Activated CD8-positive, alpha-beta T cell treated with anti-CD3 and anti-CD28 coated beads for 36 hours (primary cell): ENCODE data around the gene ZNF652. TPM values are rescaled to one million over a fixed set of nuclear protein-coding genes. Genes with fewer than 3 reads are reported as not detected.

Experiments used
- ATAC-seq: fragments of 200-7000 bp; cut with Tn5 transposase; one replicate; pipeline ENCODE4 v1.10.0; 2021; ENCODE audit warnings: mild to moderate bottlenecking, moderate library complexity
- CTCF ChIA-PET: fragments of 350-600 bp; sonication (Branson Sonifier 250); formaldehyde crosslinking; loops from one replicate; lab custom pipeline; 2021; ENCODE audit warnings: antibody characterized with exemption; lab: Charles Lee
- POLR2A ChIA-PET: fragments of 350-600 bp; sonication (Branson Sonifier 250); formaldehyde crosslinking; loops from one replicate; lab custom pipeline; 2021; ENCODE audit warnings: antibody characterized with exemption; lab: Charles Lee
- DNase-seq: peaks from one replicate; pipeline ENCODE4 v3.0.0-alpha.2; 2020
- H3K27ac Mint-ChIP-seq: one replicate; pipeline ENCODE4 v1.8.0; 2021; ENCODE audit warnings: mild to moderate bottlenecking, mixed read lengths
- H3K27me3 Mint-ChIP-seq: one replicate; pipeline ENCODE4 v1.8.0; 2021; ENCODE audit warnings: mixed read lengths
- H3K36me3 Mint-ChIP-seq: one replicate; pipeline ENCODE4 v1.8.0; 2021; ENCODE audit warnings: low read depth, mixed read lengths
- H3K4me1 Mint-ChIP-seq: one replicate; pipeline ENCODE4 v1.8.0; 2021; ENCODE audit warnings: low read depth, mixed read lengths
- H3K4me3 Mint-ChIP-seq: one replicate; pipeline ENCODE4 v1.8.0; 2021; ENCODE audit warnings: mild to moderate bottlenecking, moderate library complexity, mixed read lengths
- H3K9me3 Mint-ChIP-seq: one replicate; pipeline ENCODE4 v1.8.0; 2021; ENCODE audit warnings: mixed read lengths
- CTCF ChIP-seq: fragments of 200-600 bp; IDR thresholded peaks from one replicate; pipeline ENCODE4 v1.8.0; 2022; ENCODE audit warnings: antibody characterized with exemption, mild to moderate bottlenecking
- intact Hi-C: fragments of 100-400 bp; cut with micrococcal nuclease; formaldehyde crosslinking; loops from one replicate; pipeline ENCODE4 v1.10.0; 2022
- total RNA-seq, 2 experiments: library from RNA; stranded (reverse); gene quantifications; one replicate each; pipeline ENCODE4 v1.2.3, GENCODE V29; 2021

Gene ZNF652
- total RNA-seq, 2 experiments from 2014 or later, result 6.4 to 6.7 TPM

- peaks cover 45% of the 10 kb centered on the region for H3K36me3 Mint-ChIP-seq
- TF ChIP-seq CTCF, result no peak
- no peak overlapping the region for H3K27ac Mint-ChIP-seq
- DNase-seq, result no peak
- no peak overlapping the region for H3K4me3 Mint-ChIP-seq
- CTCF ChIA-PET, result interaction anchor here (0.7 to 5.0 kb wide), 3 partner anchors 11 to 155 kb away, joined by 3 to 27 read pairs (median 5); no protein-coding TSS in a partner anchor
- no peak for ATAC-seq
- no peaks in the 10 kb centered on the region for H3K27me3 Mint-ChIP-seq
- H3K4me1 Mint-ChIP-seq, result peaks cover 21% of the 10 kb centered on the region
- H3K9me3 Mint-ChIP-seq, result no peaks in the 10 kb centered on the region
- intact Hi-C loops, result no loop called here
- POLR2A ChIA-PET, result interaction anchor here (1.0 kb wide), 1 partner anchor 14 kb away, joined by 3 read pairs; no protein-coding TSS in a partner anchor
Observed at GRCh38 chr17:49401971-49402611, 40.0 kb upstream of the ZNF652 start.

GRCh38 chr17:49399995-49400394, 37.9 kb upstream of the ZNF652 start:
- Mint-ChIP-seq H3K4me1 (peaks cover 15% of the 10 kb centered on the region), H3K9me3 (no peaks in the 10 kb centered on the region), H3K36me3 (peaks cover 24% of the 10 kb centered on the region), H3K27me3 (no peaks in the 10 kb centered on the region), H3K27ac (no peak overlapping the region), H3K4me3 (no peak overlapping the region)
- intact Hi-C loops, result no loop called here
- DNase-seq, result no peak
- no peak for TF ChIP-seq CTCF
- POLR2A ChIA-PET, result interaction anchor here (1.2 kb wide), 1 partner anchor 26 kb away, joined by 3 read pairs; no protein-coding TSS in a partner anchor
- no peak for ATAC-seq
- CTCF ChIA-PET, result interaction anchor here (0.6 to 19.1 kb wide), 10 partner anchors 8 to 157 kb away, joined by 3 to 189 read pairs (median 4); partner anchors contain the start of gene PHB1

DNA sequence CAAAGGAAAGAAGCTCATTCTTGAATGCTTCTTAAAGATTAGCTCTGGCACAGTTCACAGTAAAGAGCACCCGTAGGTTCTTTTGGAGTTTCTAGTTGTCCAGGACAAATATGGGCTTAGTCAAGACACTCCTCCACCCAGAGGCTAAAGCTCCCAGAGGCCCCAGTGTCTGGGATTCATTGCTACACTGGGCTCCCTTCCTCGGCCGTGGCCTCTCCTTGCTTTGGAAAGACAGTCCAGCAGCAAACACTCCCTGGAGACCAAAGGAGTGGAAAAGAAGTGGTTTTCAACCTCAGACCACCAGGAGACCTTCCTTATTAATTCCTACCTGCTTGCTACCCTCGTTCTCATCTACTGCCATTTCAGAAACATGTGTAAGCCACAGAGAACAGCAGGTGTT, 35.5 kb upstream of the ZNF652 start:
- no peak for TF ChIP-seq CTCF
- Mint-ChIP-seq H3K36me3 (peaks cover 3% of the 10 kb centered on the region), H3K27me3 (no peaks in the 10 kb centered on the region), H3K27ac (no peak overlapping the region), H3K4me3 (no peak overlapping the region), H3K9me3 (no peaks in the 10 kb centered on the region), H3K4me1 (peaks cover 13% of the 10 kb centered on the region)
- ATAC-seq (no peak), DNase-seq (no peak)
- POLR2A ChIA-PET, result interaction anchor here (0.6 to 1.5 kb wide), 5 partner anchors 10 to 81 kb away, joined by 3 to 5 read pairs (median 3); no protein-coding TSS in a partner anchor
- intact Hi-C loops, result no loop called here
- CTCF ChIA-PET, result interaction anchor here (1.1 to 19.1 kb wide), 7 partner anchors 10 to 159 kb away, joined by 3 to 189 read pairs (median 6); no protein-coding TSS in a partner anchor

DNA sequence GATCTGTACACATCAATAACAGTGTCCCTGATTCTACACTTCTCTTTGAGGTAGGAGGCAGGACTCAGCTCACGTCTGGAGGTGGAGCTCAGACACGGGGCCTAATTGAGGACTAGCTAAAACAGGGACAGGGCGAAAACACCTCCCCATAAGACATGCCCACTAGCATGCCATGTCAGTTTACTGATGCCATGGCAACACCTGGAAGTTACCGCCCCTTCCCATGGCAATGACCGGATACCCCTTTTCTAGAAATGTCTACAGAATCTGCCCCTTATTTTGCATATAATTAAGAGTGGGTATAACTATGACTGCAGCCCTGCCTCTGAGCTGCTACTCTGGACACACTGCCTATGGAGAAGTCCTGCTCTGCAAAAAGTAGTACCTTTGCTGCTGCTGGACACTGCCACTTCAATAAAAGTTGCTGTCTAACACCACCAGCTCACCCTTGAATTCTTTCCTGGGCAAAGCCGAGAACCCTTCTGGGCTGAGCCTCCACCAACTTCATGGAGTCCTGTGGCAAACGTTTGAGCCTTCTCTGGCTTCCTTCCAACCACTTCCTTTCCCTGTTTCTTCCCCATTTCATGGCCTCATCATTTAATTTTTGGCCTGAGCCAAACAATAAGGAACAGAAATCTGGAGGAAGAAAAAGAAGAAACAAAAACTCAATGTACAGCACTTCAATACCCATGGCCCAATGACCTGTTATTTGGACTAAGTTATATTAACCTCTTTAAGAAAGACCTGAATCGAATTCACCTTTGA, 31.6 kb upstream of the ZNF652 start:
- TF ChIP-seq CTCF, result no peak
- H3K27ac Mint-ChIP-seq, result no peak overlapping the region
- no peak overlapping the region for H3K4me3 Mint-ChIP-seq
- intact Hi-C loops, result no loop called here
- ChIA-PET POLR2A (interaction anchor here (0.7 kb wide), 1 partner anchor 33 kb away, joined by 3 read pairs; no protein-coding TSS in a partner anchor), CTCF (interaction anchor here (0.7 to 19.1 kb wide), 9 partner anchors 14 to 75 kb away, joined by 3 to 189 read pairs (median 4); no protein-coding TSS in a partner anchor)
- DNase-seq (no peak), ATAC-seq (no peak)
- H3K4me1 Mint-ChIP-seq, result peaks cover 39% of the 10 kb centered on the region
- H3K27me3 Mint-ChIP-seq, result no peaks in the 10 kb centered on the region
- peaks cover 2% of the 10 kb centered on the region for H3K36me3 Mint-ChIP-seq
- no peaks in the 10 kb centered on the region for H3K9me3 Mint-ChIP-seq
